Gastrocnemius medialis (tissue), 4 donors: ENCODE data around the gene EPSTI1. TPM values are rescaled to one million over a fixed set of nuclear protein-coding genes. Genes with fewer than 3 reads are reported as not detected.

Experiments used
- ATAC-seq, 2 donors: fragments of 150-250 bp; one replicate each; pipeline ENCODE4 v1.9.1; 2016
- DNase-seq, 2 donors: peaks; one replicate each; pipeline ENCODE4 v3.0.0-alpha.2; 2019
- H3K27ac ChIP-seq, 4 donors: fragments of 200-600 bp; sonication (generic); 1 replicate in 1 of 4; 2 replicates in 3 of 4; pipeline ENCODE4 v1.5.1; 2016 to 2018; ENCODE audit warnings: mild to moderate bottlenecking in 2 of 4, moderate library complexity in 1 of 4
- H3K27me3 ChIP-seq, 3 donors: fragments of 200-600 bp; sonication (generic) in 2 of 3; 1 replicate in 1 of 3; 2 replicates in 2 of 3; pipeline versions ENCODE4 v1.5.1 to v1.6.0; 2016 to 2019; ENCODE audit warnings: mild to moderate bottlenecking in 1 of 3, moderate library complexity in 1 of 3
- H3K36me3 ChIP-seq, 2 donors: fragments of 200-600 bp; sonication (generic) in 1 of 2; one replicate each; pipeline ENCODE4 v1.5.1; 2017 to 2018
- H3K4me1 ChIP-seq, 2 donors: fragments of 200-600 bp; sonication (generic) in 1 of 2; one replicate each; pipeline ENCODE4 v1.5.1; 2016 to 2017; ENCODE audit warnings: mild to moderate bottlenecking in 2 of 2
- H3K4me3 ChIP-seq, 4 donors: fragments of 200-600 bp; sonication (generic) in 3 of 4; 1 replicate in 1 of 4; 2 replicates in 3 of 4; pipeline ENCODE4 v1.5.1; 2016 to 2019; ENCODE audit warnings: mild to moderate bottlenecking in 2 of 4
- H3K9me3 ChIP-seq, 3 donors: fragments of 200-600 bp; sonication (generic) in 2 of 3; 1 replicate in 1 of 3; 2 replicates in 2 of 3; pipeline ENCODE4 v1.5.1; 2016 to 2019
- POLR2A ChIP-seq, 2 donors: fragments of 450-650 bp; IDR thresholded peaks; one replicate each; pipeline ENCODE4 v1.6.1; 2017; ENCODE audit warnings: antibody characterized with exemption in 2 of 2, mild to moderate bottlenecking in 2 of 2, moderate library complexity in 2 of 2
- in situ Hi-C, 4 donors: fragments of 200-750 bp; cut with MboI; loops; one replicate each; pipeline versions ENCODE4 v1.15.0 to v1.8.0; 2017; ENCODE audit warnings: low sequenced_read_pairs in 4 of 4
- intact Hi-C: fragments of 100-400 bp; cut with DNase I; formaldehyde crosslinking; loops from one replicate; pipeline ENCODE4 v1.15.1; 2023; ENCODE audit warnings: low total_unique reads
- total RNA-seq, 4 donors: library from RNA; depleted of rRNA; stranded (reverse); fragments of >200 nt; gene quantifications; one replicate each; pipeline versions ENCODE4 v1.1.0 to v1.2.3, GENCODE V29; 2016
- TF ChIP-seq, protein P1 (sequence below), 5 experiments: fragments of 450-650 bp in 3 of 5; fragments of 200-600 bp in 2 of 5; sonication (generic) in 2 of 5; IDR thresholded peaks in 4 of 5; conservative IDR thresholded peaks in 1 of 5; 1 replicate in 4 of 5; 2 replicates in 1 of 5; pipeline ENCODE4 v1.5.1; 2016 to 2019; ENCODE audit warnings: antibody characterized with exemption in 5 of 5, mild to moderate bottlenecking in 3 of 5, moderate library complexity in 3 of 5

EPSTI1 gene
- total RNA-seq, 4 donors from 2014 or later, result 0.42 to 2.0 (median 0.65) TPM

DNA sequence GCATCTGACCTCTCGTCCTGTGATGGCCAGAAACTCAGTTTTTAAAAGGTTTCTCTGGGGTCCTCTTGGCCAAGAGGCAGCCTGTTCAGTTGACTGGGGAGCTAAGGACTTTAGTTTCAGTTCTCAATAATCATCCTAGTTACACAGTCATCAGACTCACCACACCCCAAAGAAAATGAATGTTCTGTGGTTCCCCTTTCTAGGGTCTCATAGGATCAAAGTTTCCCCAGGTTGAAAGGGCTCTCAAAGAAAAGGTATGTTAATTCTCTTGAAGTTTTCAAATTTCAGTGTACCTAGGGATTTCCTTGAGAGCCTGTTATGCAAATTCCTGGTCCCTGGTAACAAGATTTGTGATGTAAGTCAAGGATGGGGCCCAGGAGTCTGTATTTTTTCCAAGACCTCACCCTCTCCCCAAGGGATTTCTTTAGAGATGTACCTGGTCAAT is 115.7 kb downstream of the EPSTI1 start:
- no peaks in the 10 kb centered on the region for H3K36me3 ChIP-seq
- no peaks in the 10 kb centered on the region for H3K27me3 ChIP-seq
- H3K27ac ChIP-seq, result no peak overlapping the region
- H3K4me1 ChIP-seq, result peaks cover 0 to 3% of the 10 kb centered on the region in 2 donors
- no peaks in the 10 kb centered on the region for H3K9me3 ChIP-seq
- intact Hi-C loops, result no loop called here
- TF ChIP-seq POLR2A (IDR thresholded peaks at IDR 0.05), result no peak
- TF ChIP-seq, protein P1, sequence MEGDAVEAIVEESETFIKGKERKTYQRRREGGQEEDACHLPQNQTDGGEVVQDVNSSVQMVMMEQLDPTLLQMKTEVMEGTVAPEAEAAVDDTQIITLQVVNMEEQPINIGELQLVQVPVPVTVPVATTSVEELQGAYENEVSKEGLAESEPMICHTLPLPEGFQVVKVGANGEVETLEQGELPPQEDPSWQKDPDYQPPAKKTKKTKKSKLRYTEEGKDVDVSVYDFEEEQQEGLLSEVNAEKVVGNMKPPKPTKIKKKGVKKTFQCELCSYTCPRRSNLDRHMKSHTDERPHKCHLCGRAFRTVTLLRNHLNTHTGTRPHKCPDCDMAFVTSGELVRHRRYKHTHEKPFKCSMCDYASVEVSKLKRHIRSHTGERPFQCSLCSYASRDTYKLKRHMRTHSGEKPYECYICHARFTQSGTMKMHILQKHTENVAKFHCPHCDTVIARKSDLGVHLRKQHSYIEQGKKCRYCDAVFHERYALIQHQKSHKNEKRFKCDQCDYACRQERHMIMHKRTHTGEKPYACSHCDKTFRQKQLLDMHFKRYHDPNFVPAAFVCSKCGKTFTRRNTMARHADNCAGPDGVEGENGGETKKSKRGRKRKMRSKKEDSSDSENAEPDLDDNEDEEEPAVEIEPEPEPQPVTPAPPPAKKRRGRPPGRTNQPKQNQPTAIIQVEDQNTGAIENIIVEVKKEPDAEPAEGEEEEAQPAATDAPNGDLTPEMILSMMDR (IDR thresholded peaks at IDR 0.05 in 4 of 5, conservative IDR thresholded peaks at IDR 0.05 in 1 of 5), result no peak
- DNase-seq (no peak), ATAC-seq (no peak)
- in situ Hi-C loops, result no loop called here
- no peak overlapping the region for H3K4me3 ChIP-seq

DNA sequence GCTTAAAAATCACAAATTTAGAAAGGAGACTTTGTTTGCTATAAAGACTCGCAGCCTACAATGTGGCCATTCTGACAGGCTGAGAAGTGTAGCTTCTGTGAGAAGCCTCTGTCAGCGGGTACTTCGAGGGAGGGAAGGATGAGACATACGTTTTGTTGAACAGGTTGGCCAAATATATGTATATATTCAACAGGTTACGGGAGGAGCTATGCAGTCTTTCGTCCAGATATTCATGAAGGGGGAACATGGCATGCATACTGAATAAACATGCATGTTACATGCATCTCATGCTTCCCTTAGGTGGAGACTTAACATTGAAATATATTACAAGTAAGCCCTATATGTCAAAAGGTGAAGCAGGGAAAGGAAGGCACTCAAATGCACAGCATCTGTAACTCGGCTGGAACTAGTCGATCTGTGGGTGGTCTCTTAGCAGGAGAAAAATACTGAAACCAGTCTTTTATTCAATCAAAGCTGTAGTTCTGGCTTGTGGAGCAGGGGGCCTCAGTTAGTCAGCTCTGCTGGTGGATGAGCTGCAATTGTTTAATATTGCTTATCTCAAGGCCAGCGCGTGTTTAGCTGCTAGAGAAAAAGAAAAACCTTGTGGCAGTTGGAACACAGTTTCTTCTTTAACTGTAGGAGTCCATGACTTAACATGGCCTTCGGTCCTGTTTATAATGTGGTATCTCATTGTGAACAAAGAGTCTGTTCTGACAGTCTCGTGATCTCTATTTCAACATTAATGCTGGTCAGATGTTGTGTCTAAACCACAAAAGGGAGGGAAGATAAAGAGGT is 116.4 kb downstream of the EPSTI1 start:
- no peak for DNase-seq
- TF ChIP-seq, protein P1 (IDR thresholded peaks at IDR 0.05 in 4 of 5, conservative IDR thresholded peaks at IDR 0.05 in 1 of 5), result no peak
- no peak for TF ChIP-seq POLR2A (IDR thresholded peaks at IDR 0.05)
- no peak for ATAC-seq
- peaks cover 0 to 1% of the 10 kb centered on the region in 2 donors for H3K4me1 ChIP-seq
- no peaks in the 10 kb centered on the region for H3K36me3 ChIP-seq
- H3K4me3 ChIP-seq, result no peak overlapping the region
- in situ Hi-C loops, result no loop called here
- no peaks in the 10 kb centered on the region for H3K9me3 ChIP-seq
- no peaks in the 10 kb centered on the region for H3K27me3 ChIP-seq
- H3K27ac ChIP-seq, result no peak overlapping the region
- intact Hi-C loops, result no loop called here

DNA sequence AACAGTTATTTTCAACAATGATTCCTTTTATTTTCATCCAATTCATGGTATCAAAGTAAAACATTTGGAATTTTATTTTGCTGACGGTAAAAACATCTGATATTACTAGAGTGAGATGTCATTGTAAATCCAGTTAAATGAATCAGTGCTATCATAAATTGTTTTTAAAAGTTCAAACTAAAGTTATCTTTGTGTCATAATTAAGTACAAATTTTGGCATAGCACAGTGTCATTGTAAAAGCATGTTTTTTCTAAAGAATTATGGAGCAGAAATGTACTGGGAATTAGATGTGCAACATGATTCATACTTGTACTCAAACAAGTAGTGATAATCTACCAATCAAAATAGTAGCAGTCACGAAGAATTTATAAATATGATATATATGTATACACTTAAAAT is 117.8 kb downstream of the EPSTI1 start:
- H3K4me3 ChIP-seq, result no peak overlapping the region
- DNase-seq (no peak), ATAC-seq (no peak)
- intact Hi-C loops, result no loop called here
- H3K4me1 ChIP-seq, result no peaks in the 10 kb centered on the region
- in situ Hi-C loops, result no loop called here
- no peak for TF ChIP-seq POLR2A (IDR thresholded peaks at IDR 0.05)
- TF ChIP-seq, protein P1 (IDR thresholded peaks at IDR 0.05 in 4 of 5, conservative IDR thresholded peaks at IDR 0.05 in 1 of 5), result no peak
- H3K9me3 ChIP-seq, result no peaks in the 10 kb centered on the region
- H3K27ac ChIP-seq, result no peak overlapping the region
- no peaks in the 10 kb centered on the region for H3K27me3 ChIP-seq
- no peaks in the 10 kb centered on the region for H3K36me3 ChIP-seq

DNA sequence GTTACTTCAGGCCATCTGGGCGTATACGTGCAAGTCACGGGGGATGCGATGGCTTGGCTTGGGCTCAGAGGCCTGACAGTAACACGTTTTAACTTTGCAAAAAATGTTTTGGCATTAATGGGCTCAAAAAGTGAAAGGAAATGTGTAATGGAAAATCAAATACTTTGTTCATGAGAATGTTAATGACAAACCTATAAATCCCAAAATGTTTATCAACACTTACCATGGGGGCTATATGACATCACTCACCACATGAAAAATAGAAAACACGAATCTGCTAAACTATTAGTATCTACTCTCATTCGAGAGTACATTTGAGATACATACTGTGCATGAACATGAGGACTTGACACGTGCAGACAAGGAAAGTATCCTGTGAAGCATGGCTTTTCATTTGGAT is 119.0 kb downstream of the EPSTI1 start:
- H3K36me3 ChIP-seq, result no peaks in the 10 kb centered on the region
- no peaks in the 10 kb centered on the region for H3K27me3 ChIP-seq
- H3K9me3 ChIP-seq, result no peaks in the 10 kb centered on the region
- DNase-seq (no peak), ATAC-seq (no peak)
- TF ChIP-seq, protein P1 (IDR thresholded peaks at IDR 0.05 in 4 of 5, conservative IDR thresholded peaks at IDR 0.05 in 1 of 5), result no peak
- TF ChIP-seq POLR2A (IDR thresholded peaks at IDR 0.05), result no peak
- intact Hi-C loops, result no loop called here
- H3K27ac ChIP-seq, result no peak overlapping the region
- in situ Hi-C loops, result no loop called here
- H3K4me1 ChIP-seq, result no peaks in the 10 kb centered on the region
- no peak overlapping the region for H3K4me3 ChIP-seq
